ENCODE results near the gene LYPD1.
"Not testable (repeated sequence)": the region's sequence is repeated elsewhere in the genome, so short reads cannot be mapped to it uniquely, and the experiment has no call there.

The LYPD1 gene, protein sequence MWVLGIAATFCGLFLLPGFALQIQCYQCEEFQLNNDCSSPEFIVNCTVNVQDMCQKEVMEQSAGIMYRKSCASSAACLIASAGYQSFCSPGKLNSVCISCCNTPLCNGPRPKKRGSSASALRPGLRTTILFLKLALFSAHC

GRCh38 chr2:132669908-132670495 is at the start of gene LYPD1:
LYPD1 (minus strand) TSS chr2:132670205; CDS start chr2:132669932, 273 bp downstream.
- peak in 45 of 56 donors; percentile 25 to 75 (median 52) for DNase-seq

- no peak for DNase-seq
These were observed 49.5 kb upstream of the LYPD1 start for GRCh38 chr2:132719480-132719879.

DNA sequence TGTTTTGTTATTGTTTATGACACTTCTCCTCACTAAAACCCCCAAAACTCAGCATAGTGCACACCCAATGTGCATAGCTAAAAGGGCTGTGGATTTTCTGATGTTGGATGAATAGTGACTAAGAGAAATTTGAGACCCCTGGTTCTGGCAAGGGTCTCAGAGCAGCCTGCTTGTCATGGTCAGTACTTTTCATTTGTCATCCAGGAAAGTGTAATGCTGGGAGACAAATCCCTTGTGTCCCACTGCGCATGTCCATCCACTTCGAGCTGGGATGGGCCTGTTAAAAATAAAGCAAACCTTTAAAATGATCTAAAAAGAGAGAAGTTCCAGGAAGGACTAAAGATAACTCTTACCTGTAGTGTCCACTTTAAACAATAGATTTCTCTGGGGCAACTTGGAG is 46.9 kb upstream of the LYPD1 start:
- no peak for DNase-seq

DNA sequence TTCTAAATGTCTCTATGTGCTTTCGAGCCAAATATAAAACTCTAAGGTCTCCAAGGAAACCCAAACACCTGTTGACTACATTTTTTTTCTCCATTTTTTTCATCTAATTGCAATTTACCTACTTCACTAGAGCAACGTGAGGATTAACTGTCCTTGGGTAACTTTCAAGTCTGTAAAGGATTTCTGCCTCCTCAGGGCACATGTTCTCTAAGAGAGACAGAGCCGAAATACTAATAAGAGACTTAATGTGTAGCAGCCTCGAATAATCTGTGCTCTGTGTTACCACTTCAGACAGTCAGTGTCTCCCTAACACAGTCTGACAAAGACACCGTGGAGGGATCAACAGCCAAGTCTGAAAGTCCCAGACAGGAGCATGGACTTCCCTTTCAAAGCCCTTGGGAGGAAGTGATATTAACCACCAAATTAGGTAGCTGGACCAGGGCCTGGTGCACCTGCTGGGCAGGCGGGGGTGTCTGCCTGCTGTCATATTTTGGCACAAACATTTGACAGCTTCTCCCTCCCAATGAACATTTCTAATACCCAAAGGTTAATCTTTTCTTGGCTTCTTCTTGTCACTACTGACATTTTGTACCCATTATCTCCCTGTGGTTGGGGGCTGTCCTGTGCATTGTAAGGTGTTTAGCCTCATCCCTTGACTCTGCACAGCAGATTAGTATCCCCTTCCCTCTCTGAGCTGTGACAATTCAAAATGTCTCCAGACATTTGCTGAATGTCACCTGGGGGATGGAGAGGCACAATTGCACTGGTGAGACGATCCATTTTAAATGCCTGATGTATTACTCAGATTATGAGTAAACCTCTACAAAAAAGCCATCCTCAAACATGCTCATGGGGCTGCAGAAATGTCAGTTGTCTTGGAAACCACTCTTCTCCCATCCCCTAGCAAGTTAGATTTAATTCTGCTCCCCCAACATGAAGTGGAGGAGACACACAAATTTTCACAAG is 45.7 kb upstream of the LYPD1 start:
- DNase-seq = peak in 7 of 56 donors; percentile 3 to 15 (median 9)

GRCh38 chr2:132703396-132703795 is 33.4 kb upstream of the LYPD1 start:
- DNase-seq = no peak

GRCh38 chr2:132701810-132702209 is 31.8 kb upstream of the LYPD1 start:
- no peak for DNase-seq

DNA sequence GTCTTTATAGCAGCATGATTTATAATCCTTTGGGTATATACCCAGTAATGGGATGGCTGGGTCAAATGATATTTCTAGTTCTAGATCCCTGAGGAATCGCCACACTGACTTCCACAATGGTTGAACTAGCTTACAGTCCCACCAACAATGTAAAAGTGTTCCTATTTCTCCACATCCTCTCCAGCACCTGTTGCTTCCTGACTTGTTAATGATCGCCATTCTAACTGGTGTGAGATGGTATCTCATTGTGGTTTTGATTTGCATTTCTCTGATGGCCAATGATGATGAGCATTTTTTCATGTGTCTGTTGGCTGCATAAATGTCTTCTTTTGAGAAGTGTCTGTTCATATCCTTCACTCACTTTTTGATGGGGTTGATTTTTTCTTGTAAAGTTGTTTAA is 29.8 kb upstream of the LYPD1 start:
- DNase-seq = not testable (repeated sequence)

DNA sequence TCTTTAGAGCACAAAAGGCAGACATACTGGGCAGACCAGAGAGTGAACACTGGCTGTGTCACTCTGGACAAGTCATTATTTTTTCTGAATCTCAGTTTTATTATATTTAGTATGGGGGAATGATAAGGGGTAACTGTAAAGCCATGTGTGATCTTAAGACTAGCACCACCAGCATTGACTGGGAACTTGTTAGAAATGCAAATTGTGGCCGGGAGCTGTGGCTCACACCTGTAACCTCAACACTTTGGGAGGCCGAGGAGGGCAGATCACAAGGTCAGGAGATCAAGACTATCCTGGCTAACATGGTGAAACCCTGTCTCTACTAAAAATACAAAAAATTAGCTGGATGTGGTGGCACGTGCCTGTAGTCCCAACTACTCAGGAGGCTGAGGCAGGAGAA is 28.3 kb upstream of the LYPD1 start:
- DNase-seq = not testable (repeated sequence)

DNA sequence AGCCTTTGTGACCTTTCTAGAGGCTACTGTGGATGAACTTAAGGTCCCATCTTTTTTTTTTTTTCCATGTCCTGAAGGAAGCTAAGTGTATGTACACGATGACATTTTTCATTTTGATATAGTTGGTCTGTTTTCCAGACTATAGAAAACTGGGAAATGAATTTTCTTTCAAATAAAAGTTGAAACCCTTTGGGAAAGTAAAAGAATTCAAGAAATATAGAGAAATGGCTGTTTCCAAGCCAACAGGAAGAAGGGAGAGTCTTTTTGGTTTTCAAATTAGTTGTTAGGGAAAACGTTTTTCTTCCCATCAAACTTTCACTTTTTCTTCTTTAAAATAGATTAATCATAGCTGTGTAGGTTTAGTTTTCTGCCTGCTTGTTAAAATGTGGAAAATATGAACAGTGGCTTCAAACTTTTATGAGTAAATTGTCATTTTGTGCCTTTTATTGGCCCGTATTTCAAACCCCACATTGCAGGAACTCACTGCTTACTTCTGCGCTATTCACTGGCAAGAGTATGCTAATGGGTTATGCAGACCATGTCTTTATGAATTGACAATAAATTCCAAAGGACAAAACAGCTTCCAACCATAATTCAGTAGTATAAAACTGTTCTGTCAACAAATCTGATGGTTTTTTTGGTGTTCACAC is 27.7 kb upstream of the LYPD1 start:
- DNase-seq = no peak

DNA sequence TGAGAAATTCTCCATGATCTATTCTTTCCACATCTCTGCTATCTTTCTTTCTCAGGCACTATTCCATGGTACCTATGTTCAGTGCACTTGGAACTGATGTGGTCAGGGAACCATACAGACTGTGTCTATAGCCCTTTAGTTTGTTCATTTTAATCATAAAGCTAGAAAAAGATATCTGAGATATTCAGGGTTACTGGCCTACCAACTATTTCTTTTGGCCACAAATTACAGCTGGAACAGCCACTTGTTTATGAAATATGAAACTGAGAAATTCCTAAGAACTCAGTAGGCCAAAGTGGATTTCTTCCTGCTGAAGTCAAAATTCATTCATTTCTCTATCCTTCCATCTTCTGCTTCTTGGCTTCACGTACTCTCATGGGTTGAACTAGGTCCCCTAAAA is 22.8 kb upstream of the LYPD1 start:
- no peak for DNase-seq

GRCh38 chr2:132691556-132691955 is 21.6 kb upstream of the LYPD1 start:
- DNase-seq = no peak

DNA sequence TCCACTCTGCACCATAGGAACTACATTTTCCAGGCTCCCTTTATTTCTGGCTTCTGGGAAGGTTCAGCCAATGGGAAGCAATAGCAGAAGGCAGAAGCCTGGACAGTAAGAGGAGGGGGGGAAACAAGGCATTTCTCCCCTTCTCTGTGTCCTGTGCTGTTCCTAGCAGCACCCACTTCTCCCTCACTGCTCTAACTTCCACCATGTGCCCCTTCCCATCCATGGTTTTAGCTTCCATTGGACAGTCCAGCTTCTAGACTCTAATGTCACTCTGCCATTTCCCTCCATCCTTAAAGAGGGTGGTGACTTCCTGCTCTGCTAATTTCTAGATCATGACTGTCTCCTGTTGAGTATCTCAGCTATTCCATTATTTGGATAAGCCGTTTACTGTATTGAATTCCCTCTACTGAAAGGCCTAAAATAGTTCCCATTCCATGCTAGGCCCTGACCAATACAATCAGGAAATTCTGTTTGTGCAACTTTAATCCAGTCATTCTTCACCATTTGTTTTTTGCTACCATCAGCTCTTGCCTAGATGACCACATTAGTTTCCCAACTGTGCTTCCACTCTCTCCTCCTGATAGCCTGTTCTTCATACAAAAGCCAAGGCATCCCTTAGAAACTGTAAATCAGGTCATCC is 20.8 kb upstream of the LYPD1 start:
- no peak for DNase-seq

- no peak for DNase-seq
These were observed 11.8 kb upstream of the LYPD1 start for GRCh38 chr2:132681766-132682165.

GRCh38 chr2:132680544-132680943 is 10.5 kb upstream of the LYPD1 start:
- DNase-seq = no peak

GRCh38 chr2:132678483-132678882 is 8.5 kb upstream of the LYPD1 start:
- DNase-seq = no peak

DNA sequence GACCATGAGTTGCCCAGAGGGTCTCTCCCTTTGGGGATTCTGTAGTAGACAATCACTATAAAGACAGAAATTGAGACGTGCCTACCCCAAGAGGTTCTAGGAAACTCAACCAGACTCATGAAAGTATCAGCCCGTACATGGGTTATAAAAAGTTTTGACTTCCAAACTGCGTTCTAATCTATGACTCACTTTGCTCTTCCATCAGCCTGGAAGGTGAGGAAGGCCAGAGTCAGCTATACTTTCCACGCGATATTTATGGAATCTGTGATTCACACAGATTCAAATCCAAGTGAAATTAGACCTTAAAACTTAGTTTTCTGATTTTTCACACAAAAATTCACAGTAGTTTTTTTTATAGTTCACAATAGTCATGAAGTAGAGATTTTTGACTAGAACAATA is 7.7 kb upstream of the LYPD1 start:
- DNase-seq = no peak

DNA sequence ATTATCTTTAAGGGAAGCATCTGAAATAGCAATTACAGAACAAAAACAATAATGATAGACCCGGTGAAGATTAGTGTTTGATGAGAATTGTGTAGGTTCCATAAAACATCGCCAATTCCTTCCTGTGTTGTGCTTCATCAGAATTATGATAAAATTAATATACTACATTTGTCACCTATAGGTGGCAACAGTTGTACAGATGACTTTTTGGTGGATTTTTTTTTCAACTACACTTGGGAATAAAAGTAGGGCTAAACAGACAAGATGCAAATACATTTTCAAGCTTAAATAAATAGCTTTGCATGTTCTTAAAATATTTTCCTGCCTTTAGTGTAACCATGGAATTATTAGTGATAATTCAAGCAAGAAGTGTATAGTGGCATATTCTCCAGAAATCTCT is 7.0 kb upstream of the LYPD1 start:
- no peak for DNase-seq

- DNase-seq = peak in 9 of 56 donors; percentile 20 to 71 (median 46)
These were observed 1.3 kb upstream of the LYPD1 start for GRCh38 chr2:132671151-132671835.

GRCh38 chr2:132670496-132671150 is 618 bp upstream of the LYPD1 start:
- peak in 35 of 56 donors; percentile 25 to 75 (median 54) for DNase-seq

All from nucleus accumbens (tissue), 56 donors.